ENCODE data around the gene ACACA. TPM values are rescaled to one million over a fixed set of nuclear protein-coding genes. Genes with fewer than 3 reads are reported as not detected.
"Not testable (repeated sequence)": the region's sequence is repeated elsewhere in the genome, so short reads cannot be mapped to it uniquely, and the experiment has no call there.

Gene ACACA
- total RNA-seq = 120 and 122 TPM in 2 replicates

DNA sequence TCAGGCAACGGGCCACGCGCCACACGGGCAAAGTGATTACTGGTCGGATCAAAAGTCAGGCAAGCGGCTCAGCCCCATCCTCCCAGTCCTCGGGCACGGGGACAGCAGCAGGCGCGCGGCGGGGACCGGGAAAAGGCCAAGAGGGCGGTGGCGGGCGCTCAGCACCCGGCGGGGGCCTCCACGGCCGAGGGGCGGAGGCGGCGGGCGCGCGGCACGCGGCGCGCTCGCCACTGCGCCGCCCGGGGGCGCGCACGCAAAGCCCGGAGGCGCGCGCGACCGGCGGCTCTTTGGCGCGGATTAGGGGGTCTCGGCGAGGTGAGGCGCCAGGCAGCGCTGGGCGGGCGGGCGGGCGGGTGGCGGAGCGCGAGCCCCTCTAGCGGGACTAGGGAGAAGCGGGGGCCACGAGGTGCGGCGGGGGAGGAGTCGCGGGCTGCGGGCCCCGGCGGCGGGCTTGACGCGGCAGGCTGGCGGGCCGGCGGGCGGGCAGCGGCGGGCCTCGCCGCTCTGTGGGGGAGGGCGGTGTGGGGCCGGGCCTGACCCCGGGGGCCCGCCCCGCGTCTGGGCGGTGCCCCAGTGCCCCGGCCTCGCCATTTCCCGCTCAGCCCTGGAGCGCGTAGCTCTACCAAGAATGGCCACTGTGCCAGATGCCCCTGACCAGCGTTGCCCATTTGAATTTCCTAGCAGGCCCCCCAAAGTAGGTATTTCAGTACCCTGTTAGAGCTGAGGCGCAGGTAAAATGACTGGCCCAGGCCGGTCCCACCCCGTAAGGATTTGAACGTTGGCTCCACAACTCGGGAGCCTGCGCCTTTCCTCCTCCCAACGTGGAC is at the start of gene ACACA, which contains the start of gene TADA2A:
ACACA (minus strand) TSS at position 202 of the 827 bp plus-strand sequence. CDS start 537 bp downstream, outside the sequence.
TADA2A (plus strand) TSS at position 252 of the 827 bp plus-strand sequence. CDS start 4,480 bp downstream, outside the sequence.
- Mint-ChIP-seq H3K27me3 (no peaks in the 10 kb centered on the region), H3K36me3 (ENCODE audit: low read depth) (peaks cover 49% of the 10 kb centered on the region), H3K4me3 (peak within 1 kb of the TSS; percentile 98), H3K27ac (peak within 1 kb of the TSS; percentile 98), H3K4me1 (peaks cover 50% of the 10 kb centered on the region), H3K9me3 (no peaks in the 10 kb centered on the region)
- intact Hi-C loops (cut with micrococcal nuclease) = loop anchor here (1.0 to 10.0 kb wide), 4 partner anchors 48 to 438 kb away; partner anchors contain the start of genes DUSP14 and SYNRG
- DNase-seq = peak; percentile 94

DNA sequence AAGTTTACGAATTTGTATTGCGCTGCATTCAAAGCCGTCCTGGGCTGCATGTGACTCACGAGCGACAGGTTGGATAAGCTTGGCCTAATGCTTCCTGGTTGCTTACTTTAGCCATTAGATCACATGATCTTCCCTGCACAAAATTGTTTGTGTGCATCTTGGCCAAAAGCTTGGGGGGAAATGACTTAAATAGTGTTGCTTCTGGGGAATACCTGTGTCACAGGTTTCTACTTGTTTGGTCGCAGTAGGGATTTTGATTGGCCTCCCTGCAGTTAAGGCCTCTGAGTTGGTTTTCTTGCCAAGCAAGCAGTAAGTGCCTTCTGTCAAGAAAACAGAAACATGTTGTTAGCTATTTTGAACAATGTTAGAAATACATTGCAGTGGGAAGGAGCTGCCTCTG is 43.5 kb upstream of the ACACA start:
- Mint-ChIP-seq H3K36me3 (ENCODE audit: low read depth) (peaks cover 35% of the 10 kb centered on the region), H3K4me1 (peaks cover 3% of the 10 kb centered on the region), H3K27me3 (no peaks in the 10 kb centered on the region), H3K4me3 (no peak overlapping the region), H3K27ac (no peak overlapping the region), H3K9me3 (no peaks in the 10 kb centered on the region)
- DNase-seq = no peak
- intact Hi-C loops (cut with micrococcal nuclease) = no loop called here

DNA sequence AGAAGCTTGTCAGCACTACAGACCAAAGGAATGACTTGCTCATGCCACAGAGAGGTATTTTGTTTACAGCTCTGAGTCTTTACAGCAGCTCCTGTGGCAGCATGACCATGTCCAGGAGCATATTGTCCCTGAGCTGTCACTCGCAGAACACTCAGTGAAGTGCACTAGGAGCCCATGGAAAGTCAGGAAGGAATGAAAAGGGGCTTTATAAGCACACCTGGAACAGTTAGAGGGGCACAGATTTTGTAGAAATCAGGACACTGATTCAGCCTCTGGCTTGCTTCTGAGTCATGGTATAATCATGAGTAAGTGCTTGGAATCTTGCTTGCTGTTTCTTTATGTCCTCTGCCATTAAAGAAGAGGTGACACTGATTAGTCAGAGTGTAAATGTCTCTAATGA is 41.0 kb upstream of the ACACA start:
- Mint-ChIP-seq H3K9me3 (no peaks in the 10 kb centered on the region), H3K36me3 (ENCODE audit: low read depth) (peaks cover 41% of the 10 kb centered on the region), H3K4me1 (peaks cover 3% of the 10 kb centered on the region), H3K4me3 (no peak overlapping the region), H3K27ac (no peak overlapping the region), H3K27me3 (no peaks in the 10 kb centered on the region)
- DNase-seq = no peak
- intact Hi-C loops (cut with micrococcal nuclease) = no loop called here

DNA sequence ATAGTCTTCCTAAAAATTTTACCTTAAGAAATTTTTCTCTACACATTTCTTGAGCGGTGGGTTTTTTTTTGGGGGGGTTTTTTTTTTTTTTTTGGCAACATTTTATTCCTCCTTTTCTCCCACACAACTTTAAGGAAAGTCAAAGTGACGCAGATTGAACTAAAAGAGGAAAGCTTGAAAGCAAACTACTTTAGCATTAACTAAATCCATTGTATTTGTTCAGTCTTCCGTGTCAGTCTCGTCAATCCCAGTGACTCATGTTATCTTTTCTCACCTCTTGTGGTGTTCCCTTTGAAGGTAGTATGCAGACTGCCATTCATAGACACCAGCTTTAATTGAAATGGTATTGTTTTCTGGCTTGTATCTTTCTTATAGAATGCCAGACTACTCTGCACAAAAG is 39.4 kb upstream of the ACACA start:
- no peak overlapping the region for H3K4me3 Mint-ChIP-seq
- intact Hi-C loops (cut with micrococcal nuclease) = no loop called here
- peaks cover 3% of the 10 kb centered on the region for H3K4me1 Mint-ChIP-seq
- no peak for DNase-seq
- peaks cover 47% of the 10 kb centered on the region for H3K36me3 Mint-ChIP-seq (ENCODE audit: low read depth)
- no peaks in the 10 kb centered on the region for H3K9me3 Mint-ChIP-seq
- no peak overlapping the region for H3K27ac Mint-ChIP-seq
- H3K27me3 Mint-ChIP-seq = no peaks in the 10 kb centered on the region

DNA sequence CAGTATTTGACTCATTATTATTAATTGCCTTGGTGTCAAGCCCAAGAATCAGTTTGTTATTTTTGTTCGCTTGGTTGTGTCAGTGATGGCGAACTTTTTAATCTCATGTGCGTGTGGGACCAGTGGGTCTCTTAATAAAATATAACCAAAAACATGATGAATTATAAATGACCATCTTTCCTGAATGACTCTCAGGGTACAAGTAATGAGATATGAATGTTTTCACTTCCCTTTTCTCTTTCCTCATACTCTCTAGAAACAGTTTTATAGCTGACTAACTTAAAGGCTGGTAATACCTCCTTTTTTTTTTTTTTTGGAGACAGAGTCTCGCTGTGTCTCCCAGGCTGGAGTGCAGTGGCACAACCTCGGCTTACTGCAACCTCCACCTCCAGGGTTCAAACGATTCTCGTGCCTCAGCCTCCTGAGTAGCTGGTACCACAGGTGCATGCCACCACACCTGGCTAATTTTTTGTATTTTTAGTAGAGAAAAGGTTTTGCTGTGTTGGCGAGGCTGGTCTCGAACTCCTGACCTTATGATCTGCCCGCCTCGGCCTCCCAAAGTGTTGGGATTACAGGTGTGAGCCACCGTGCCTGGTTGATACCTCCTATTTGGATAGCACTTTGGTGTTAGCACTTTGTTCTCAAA is 34.9 kb upstream of the ACACA start:
- H3K4me3 Mint-ChIP-seq; H3K27ac Mint-ChIP-seq; DNase-seq; intact Hi-C loops (cut with micrococcal nuclease); H3K9me3 Mint-ChIP-seq; H3K27me3 Mint-ChIP-seq: not testable (repeated sequence)
- H3K36me3 Mint-ChIP-seq (ENCODE audit: low read depth) = peaks cover 56% of the 10 kb centered on the region
- peaks cover 11% of the 10 kb centered on the region for H3K4me1 Mint-ChIP-seq

DNA sequence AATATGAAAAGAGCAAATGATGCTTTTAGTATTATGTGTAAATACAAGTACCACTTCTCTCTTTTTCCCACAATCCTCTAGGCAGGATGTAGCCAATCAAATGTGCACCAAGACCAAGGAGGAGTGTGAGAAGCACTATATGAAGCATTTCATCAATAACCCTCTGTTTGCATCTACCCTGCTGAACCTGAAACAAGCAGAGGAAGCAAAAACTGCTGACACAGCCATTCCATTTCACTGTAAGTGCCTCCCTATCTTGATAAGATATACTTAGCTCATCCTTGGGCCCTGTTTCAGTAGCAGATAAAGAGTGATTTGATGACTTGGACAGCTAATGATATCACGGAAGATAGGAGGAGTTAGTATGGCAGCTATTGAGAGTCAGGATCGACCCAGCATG is 33.8 kb upstream of the ACACA start:
- no peak overlapping the region for H3K4me3 Mint-ChIP-seq
- H3K4me1 Mint-ChIP-seq = peaks cover 11% of the 10 kb centered on the region
- no peaks in the 10 kb centered on the region for H3K9me3 Mint-ChIP-seq
- no peak overlapping the region for H3K27ac Mint-ChIP-seq
- peaks cover 60% of the 10 kb centered on the region for H3K36me3 Mint-ChIP-seq (ENCODE audit: low read depth)
- H3K27me3 Mint-ChIP-seq = no peaks in the 10 kb centered on the region
- intact Hi-C loops (cut with micrococcal nuclease) = no loop called here
- no peak for DNase-seq

- Mint-ChIP-seq H3K27ac (no peak overlapping the region), H3K36me3 (ENCODE audit: low read depth) (peaks cover 59% of the 10 kb centered on the region), H3K27me3 (no peaks in the 10 kb centered on the region), H3K4me3 (no peak overlapping the region), H3K4me1 (peaks cover 11% of the 10 kb centered on the region), H3K9me3 (no peaks in the 10 kb centered on the region)
- intact Hi-C loops (cut with micrococcal nuclease) = no loop called here
- no peak for DNase-seq
Observed at GRCh38 chr17:37438141-37438540, 31.5 kb upstream of the ACACA start.

DNA sequence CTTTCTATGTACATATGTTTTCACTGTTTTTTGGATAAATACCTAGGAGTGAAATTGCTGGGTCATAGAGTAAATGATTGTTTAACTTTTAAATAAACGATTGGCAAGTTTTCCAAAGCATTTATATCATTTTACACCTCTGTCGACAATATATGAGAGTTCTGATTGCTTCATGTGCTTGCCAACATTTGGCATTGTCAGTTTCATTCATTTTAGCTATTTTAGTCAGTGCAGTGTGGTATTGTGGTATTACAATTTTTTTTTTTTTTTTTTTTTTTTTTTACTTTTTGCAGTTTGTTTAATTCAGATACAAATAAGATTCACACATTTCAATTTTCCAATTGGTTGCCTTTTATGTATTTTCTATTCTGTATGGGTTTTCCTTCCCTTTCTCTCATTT is 26.0 kb upstream of the ACACA start:
- H3K4me3 Mint-ChIP-seq = no peak overlapping the region
- peaks cover 29% of the 10 kb centered on the region for H3K4me1 Mint-ChIP-seq
- intact Hi-C loops (cut with micrococcal nuclease) = no loop called here
- DNase-seq = no peak
- no peak overlapping the region for H3K27ac Mint-ChIP-seq
- H3K27me3 Mint-ChIP-seq = no peaks in the 10 kb centered on the region
- H3K36me3 Mint-ChIP-seq (ENCODE audit: low read depth) = peaks cover 38% of the 10 kb centered on the region
- no peaks in the 10 kb centered on the region for H3K9me3 Mint-ChIP-seq

- Mint-ChIP-seq H3K27me3 (no peaks in the 10 kb centered on the region), H3K4me1 (peaks cover 27% of the 10 kb centered on the region), H3K9me3 (no peaks in the 10 kb centered on the region), H3K4me3 (peak overlapping the region; percentile 52), H3K27ac (peak overlapping the region; percentile 93), H3K36me3 (ENCODE audit: low read depth) (peaks cover 43% of the 10 kb centered on the region)
- DNase-seq = peak; percentile 59
- intact Hi-C loops (cut with micrococcal nuclease) = loop anchor here (1.0 kb wide), 1 partner anchor 58 kb away; no protein-coding TSS in a partner anchor
Observed at GRCh38 chr17:37430051-37430627, 23.5 kb upstream of the ACACA start.

DNA sequence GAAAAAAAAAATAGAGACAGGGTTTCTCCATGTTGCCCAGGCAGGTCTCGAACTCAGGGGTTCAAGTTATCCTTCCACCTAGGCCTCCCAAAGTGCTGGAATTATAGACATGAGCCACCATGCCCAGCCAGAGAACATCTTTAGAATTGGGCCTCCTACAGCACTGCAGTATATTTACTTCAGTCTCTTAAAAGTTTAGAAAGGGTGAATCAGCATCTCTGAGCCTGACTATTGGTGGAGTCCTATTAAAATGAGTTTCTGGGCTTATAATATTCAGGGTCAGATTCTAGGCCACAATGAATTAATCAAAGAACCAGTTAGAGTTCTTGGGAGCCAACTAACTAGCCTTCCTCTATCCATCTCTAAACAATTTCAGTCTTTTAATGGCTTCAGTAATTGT is 22.8 kb upstream of the ACACA start:
- Mint-ChIP-seq H3K36me3 (ENCODE audit: low read depth) (peaks cover 48% of the 10 kb centered on the region), H3K9me3 (no peaks in the 10 kb centered on the region), H3K27ac (peak overlapping the region; percentile 93), H3K4me3 (peak overlapping the region; percentile 52), H3K4me1 (peaks cover 27% of the 10 kb centered on the region), H3K27me3 (no peaks in the 10 kb centered on the region)
- intact Hi-C loops (cut with micrococcal nuclease) = no loop called here
- DNase-seq = no peak

- peaks cover 45% of the 10 kb centered on the region for H3K36me3 Mint-ChIP-seq (ENCODE audit: low read depth)
Observed at GRCh38 chr17:37429039-37429438, 22.4 kb upstream of the ACACA start.

DNA sequence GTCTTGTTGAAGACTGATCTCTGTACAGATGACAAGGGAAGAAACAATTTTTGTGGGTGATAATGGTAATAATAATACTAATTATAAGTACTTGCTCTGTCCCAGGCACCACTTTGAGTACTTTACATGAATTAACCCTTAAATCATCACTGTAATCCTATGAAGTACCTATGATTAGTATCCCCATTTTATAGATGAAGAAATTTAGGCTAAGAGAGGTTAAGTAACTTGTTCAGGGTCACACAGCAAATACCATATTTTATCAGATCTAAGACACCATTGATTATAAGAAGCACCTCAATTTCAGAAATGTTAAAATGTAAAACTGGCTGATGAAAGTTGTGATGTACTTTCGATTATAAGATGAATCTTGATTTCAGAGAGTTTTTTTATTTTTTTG is 18.6 kb upstream of the ACACA start:
- intact Hi-C loops (cut with micrococcal nuclease) = no loop called here
- Mint-ChIP-seq H3K27me3 (no peaks in the 10 kb centered on the region), H3K36me3 (ENCODE audit: low read depth) (peaks cover 40% of the 10 kb centered on the region), H3K27ac (no peak overlapping the region), H3K4me3 (no peak overlapping the region), H3K9me3 (no peaks in the 10 kb centered on the region), H3K4me1 (peaks cover 17% of the 10 kb centered on the region)
- no peak for DNase-seq

More at GRCh38 chr17:37429039-37429438, 22.4 kb upstream of the ACACA start:
- Mint-ChIP-seq H3K9me3 (no peaks in the 10 kb centered on the region), H3K4me1 (peaks cover 27% of the 10 kb centered on the region), H3K27ac (peak overlapping the region; percentile 93), H3K4me3 (no peak overlapping the region), H3K27me3 (no peaks in the 10 kb centered on the region)
- DNase-seq = no peak
- intact Hi-C loops (cut with micrococcal nuclease) = no loop called here

GRCh38 chr17:37422971-37423625 is 16.5 kb upstream of the ACACA start:
- Mint-ChIP-seq H3K4me1 (peaks cover 6% of the 10 kb centered on the region), H3K36me3 (ENCODE audit: low read depth) (peaks cover 41% of the 10 kb centered on the region), H3K9me3 (no peaks in the 10 kb centered on the region), H3K4me3 (no peak overlapping the region), H3K27ac (no peak overlapping the region), H3K27me3 (no peaks in the 10 kb centered on the region)
- intact Hi-C loops (cut with micrococcal nuclease) = no loop called here
- DNase-seq = no peak

Data from activated CD4-positive, alpha-beta T cell treated with anti-CD3 and anti-CD28 coated beads, Interleukin-2, amount 10 ng/mL, durations not matched to agents 24 days and 14 days (primary cell).